Thoracic aorta (tissue), 2 donors: ENCODE results near the gene ATP8B3. TPM values are rescaled to one million over a fixed set of nuclear protein-coding genes. Genes with fewer than 3 reads are reported as not detected.

Experiments used
- ATAC-seq: fragments of 150-250 bp; one replicate; pipeline ENCODE4 v1.8.0; 2017; ENCODE audit warnings: low read depth; ENCODE audit not compliant: insufficient number of reproducible peaks, low FRiP score
- DNase-seq: peaks from one replicate; pipeline ENCODE4 v3.0.0-alpha.2; 2020; ENCODE audit warnings: low spot score
- H3K27ac ChIP-seq, 2 donors: fragments of 200-600 bp; sonication (generic); 1 replicate in 1 of 2; 2 replicates in 1 of 2; pipeline ENCODE4 v1.5.1; 2016; ENCODE audit warnings: mild to moderate bottlenecking in 2 of 2, moderate library complexity in 2 of 2
- H3K27me3 ChIP-seq: fragments of 200-600 bp; sonication (generic); replicated peaks from 2 replicates; pipeline ENCODE4 v1.6.0; 2016; ENCODE audit warnings: mild to moderate bottlenecking; ENCODE audit not compliant: insufficient read depth
- H3K36me3 ChIP-seq: fragments of 200-600 bp; sonication (generic); one replicate; pipeline ENCODE4 v1.5.1; 2016
- H3K4me1 ChIP-seq, 2 donors: fragments of 200-600 bp; sonication (generic); 1 replicate in 1 of 2; 2 replicates in 1 of 2; pipeline versions ENCODE4 v1.5.1 to v1.6.0; 2016; ENCODE audit warnings: low read depth in 2 of 2, mild to moderate bottlenecking in 1 of 2; ENCODE audit not compliant: control insufficient read depth in 1 of 2
- H3K4me3 ChIP-seq: fragments of 200-600 bp; sonication (generic); 2 replicates; pipeline ENCODE4 v1.5.1; 2016; ENCODE audit warnings: mild to moderate bottlenecking
- H3K9me3 ChIP-seq: fragments of 200-600 bp; sonication (generic); 2 replicates; pipeline ENCODE4 v1.5.1; 2016
- total RNA-seq, 2 donors: library from RNA; depleted of rRNA; stranded (reverse); fragments of >200 nt; gene quantifications; one replicate each; pipeline versions ENCODE4 v1.1.0 to v1.2.3, GENCODE V29; 2016
- TF ChIP-seq, protein P1 (sequence below): fragments of 200-600 bp; sonication (generic); IDR thresholded peaks from one replicate; pipeline ENCODE4 v1.5.1; 2019; ENCODE audit warnings: antibody characterized with exemption

The ATP8B3 gene
- total RNA-seq, 2 donors from 2014 or later, result 0.21 to 1.4 TPM

DNA sequence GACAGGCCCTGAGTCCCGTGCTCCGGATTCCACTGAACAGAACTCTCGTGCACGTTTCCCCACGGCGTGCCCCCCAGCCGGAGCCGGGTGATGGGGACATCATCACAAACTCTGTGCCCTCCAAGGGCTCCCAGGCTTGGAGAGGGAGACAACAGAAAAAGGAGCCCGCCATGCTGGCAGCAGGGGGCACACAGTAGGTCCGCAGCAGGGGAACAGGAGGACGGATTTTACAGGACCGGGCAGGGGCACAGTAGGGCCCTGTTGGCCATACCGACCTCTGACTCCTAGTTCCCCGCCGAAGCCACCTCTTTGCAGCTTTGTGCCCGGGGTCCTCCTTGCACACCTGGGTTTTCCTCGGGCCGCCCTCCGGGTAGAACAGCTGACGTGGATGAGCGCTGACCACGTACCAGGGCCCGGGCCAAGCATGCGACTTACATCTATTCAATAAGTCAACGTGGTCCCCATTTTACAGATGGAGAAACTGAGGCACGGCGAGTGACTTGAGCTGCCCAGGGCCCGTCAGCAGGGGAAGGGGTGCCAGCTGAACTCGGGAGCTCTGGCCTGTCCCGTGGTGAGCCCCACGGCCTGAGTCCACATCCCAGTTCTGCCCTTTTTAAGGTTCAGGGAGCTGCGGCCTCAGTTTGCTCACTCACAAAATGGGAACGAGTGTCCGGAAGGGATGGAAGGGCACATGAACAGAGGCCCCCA lies 68.9 kb downstream of the ATP8B3 start:
- ATAC-seq, result no peak
- Histone ChIP-seq H3K36me3 (no peaks in the 10 kb centered on the region), H3K27me3 (peaks cover 13% of the 10 kb centered on the region), H3K4me1 (peaks cover 0 to 5% of the 10 kb centered on the region in 2 donors), H3K27ac (no peak overlapping the region), H3K9me3 (no peaks in the 10 kb centered on the region), H3K4me3 (no peak overlapping the region)
- no peak for DNase-seq
- TF ChIP-seq, protein P1, sequence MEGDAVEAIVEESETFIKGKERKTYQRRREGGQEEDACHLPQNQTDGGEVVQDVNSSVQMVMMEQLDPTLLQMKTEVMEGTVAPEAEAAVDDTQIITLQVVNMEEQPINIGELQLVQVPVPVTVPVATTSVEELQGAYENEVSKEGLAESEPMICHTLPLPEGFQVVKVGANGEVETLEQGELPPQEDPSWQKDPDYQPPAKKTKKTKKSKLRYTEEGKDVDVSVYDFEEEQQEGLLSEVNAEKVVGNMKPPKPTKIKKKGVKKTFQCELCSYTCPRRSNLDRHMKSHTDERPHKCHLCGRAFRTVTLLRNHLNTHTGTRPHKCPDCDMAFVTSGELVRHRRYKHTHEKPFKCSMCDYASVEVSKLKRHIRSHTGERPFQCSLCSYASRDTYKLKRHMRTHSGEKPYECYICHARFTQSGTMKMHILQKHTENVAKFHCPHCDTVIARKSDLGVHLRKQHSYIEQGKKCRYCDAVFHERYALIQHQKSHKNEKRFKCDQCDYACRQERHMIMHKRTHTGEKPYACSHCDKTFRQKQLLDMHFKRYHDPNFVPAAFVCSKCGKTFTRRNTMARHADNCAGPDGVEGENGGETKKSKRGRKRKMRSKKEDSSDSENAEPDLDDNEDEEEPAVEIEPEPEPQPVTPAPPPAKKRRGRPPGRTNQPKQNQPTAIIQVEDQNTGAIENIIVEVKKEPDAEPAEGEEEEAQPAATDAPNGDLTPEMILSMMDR, result no peak

DNA sequence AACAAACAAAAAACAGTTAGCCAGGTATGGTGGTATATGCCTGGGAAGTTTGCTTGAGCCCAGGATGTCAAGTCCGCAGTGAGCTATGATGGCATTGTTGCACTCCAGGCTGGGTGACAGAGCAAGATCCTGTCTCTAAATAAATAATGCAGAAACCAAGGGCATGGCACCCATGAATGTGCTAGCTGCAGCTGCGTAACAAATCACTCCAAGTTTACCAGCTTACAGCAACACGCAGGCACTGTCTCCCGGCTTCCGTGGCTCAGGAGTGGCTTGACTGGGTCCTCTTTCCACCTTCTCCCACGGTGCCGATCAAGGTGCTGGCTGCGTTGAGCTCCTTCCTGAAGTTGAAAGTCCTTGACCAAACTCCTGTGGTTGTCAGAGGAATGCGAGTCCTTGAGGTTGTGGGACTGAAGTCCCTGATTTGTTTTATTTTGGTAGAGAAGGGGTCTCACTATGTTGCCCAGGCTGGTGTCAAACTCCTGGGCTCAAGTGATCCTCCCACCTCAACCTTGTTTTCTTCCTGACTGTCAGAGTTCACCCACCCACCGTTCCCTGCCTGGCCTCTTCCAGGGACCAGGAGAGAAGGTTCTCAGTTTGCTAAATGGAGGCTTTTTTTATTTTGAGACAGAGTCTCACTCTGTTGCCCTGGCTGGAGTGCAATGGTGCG lies 72.0 kb downstream of the ATP8B3 start:
- TF ChIP-seq, protein P1, result no peak
- H3K4me3 ChIP-seq, result no peak overlapping the region
- DNase-seq (no peak), ATAC-seq (no peak)
- H3K27me3 ChIP-seq, result peaks cover under 1% of the 10 kb centered on the region
- no peaks in the 10 kb centered on the region for H3K36me3 ChIP-seq
- H3K27ac ChIP-seq, result no peak overlapping the region
- no peaks in the 10 kb centered on the region for H3K9me3 ChIP-seq
- H3K4me1 ChIP-seq, result no peaks in the 10 kb centered on the region

DNA sequence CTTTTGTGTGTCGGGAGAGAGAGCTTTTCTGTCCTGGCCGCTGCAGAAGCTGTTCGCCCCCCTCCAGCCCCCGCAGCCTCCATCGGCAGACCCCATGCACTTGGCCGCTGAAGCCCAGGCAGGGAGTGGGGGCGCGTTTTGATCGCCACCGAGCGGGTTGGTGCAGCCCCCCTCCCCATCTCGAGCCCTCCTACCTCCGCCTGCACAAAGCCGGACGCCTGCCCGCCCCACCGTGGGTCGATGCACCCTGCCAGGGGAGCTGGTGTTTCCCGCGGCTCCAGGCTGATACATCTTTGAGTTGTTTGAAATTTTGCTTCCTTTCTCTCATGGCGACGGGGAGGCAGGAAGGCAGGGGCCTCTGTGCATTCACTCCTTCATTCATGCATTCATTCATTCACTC lies 75.1 kb downstream of the ATP8B3 start:
- DNase-seq (no peak), ATAC-seq (no peak)
- TF ChIP-seq, protein P1, result no peak
- no peaks in the 10 kb centered on the region for H3K4me1 ChIP-seq
- H3K36me3 ChIP-seq, result no peaks in the 10 kb centered on the region
- no peaks in the 10 kb centered on the region for H3K9me3 ChIP-seq
- no peak overlapping the region for H3K27ac ChIP-seq
- H3K4me3 ChIP-seq, result no peak overlapping the region
- H3K27me3 ChIP-seq, result no peaks in the 10 kb centered on the region

DNA sequence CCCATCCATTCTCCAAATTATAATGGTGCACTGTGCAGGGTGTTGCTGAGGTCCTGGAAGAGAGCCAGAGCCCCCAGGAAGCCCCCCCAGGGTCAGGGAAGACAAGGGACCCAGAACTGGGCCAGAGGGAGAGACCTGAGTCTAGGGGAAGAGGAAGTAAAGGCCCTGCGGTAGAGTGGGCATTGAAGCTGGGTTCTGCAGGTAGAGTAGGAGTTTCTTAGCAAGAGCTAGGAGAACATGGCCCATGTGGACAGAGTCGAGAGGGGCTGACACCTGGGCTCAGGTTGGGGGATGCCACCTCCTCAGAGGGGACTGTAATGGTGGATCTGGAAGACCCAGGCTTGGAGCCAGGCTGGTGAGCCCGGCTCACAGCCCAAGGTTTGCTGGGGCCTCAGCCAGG lies 75.8 kb downstream of the ATP8B3 start:
- H3K27me3 ChIP-seq, result no peaks in the 10 kb centered on the region
- no peaks in the 10 kb centered on the region for H3K36me3 ChIP-seq
- DNase-seq (no peak), ATAC-seq (no peak)
- TF ChIP-seq, protein P1, result no peak
- no peak overlapping the region for H3K4me3 ChIP-seq
- no peaks in the 10 kb centered on the region for H3K4me1 ChIP-seq
- no peaks in the 10 kb centered on the region for H3K9me3 ChIP-seq
- H3K27ac ChIP-seq, result no peak overlapping the region

DNA sequence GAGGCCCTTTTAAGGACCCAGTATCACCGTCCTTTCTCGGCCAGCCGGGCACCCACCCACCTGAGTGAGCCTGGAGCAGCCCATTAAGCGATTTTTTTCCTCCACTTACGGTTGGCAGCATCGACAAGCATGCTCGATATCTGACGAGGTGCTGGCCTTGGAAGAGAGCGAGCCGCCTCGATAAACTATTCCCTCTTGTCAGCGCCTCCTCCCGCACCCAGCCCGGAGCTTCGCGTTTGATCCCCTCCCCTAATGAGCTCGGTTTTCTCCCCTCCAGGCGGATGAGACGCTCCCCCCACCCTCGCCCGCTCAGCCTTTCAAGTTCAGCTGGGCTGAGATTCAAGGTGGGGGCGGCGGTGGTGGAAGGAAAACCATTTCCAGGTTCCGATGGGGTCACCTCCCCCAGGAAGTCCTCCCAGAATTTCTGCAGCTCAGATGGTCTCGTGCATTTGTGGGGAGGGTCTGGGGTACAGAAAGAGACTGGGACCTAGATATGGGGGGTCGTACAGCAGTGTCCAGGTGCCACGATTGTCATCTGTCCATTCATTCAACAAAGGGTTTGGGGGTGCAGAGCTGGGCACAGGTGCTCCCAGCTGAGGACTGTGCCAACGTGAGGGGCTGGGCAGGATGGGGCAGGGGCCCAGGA lies 77.6 kb downstream of the ATP8B3 start:
- H3K27ac ChIP-seq, result no peak overlapping the region
- no peaks in the 10 kb centered on the region for H3K36me3 ChIP-seq
- no peaks in the 10 kb centered on the region for H3K4me1 ChIP-seq
- TF ChIP-seq, protein P1, result no peak
- no peak overlapping the region for H3K4me3 ChIP-seq
- DNase-seq, result no peak
- no peak for ATAC-seq
- H3K27me3 ChIP-seq, result no peaks in the 10 kb centered on the region
- no peaks in the 10 kb centered on the region for H3K9me3 ChIP-seq
